Astrocyte (in vitro differentiated cells and primary cell): ENCODE results near the gene CFHR5.

ENCODE experiments used
- CTCF ChIP-seq: IDR thresholded peaks from 2 replicates; pipeline ENCODE4 v1.5.1; 2011; ENCODE audit warnings: low read depth, mild to moderate bottlenecking, inconsistent platforms, low read length, moderate library complexity; ENCODE audit not compliant: insufficient read depth
- EZH2 ChIP-seq: IDR thresholded peaks from 2 replicates; pipeline ENCODE4 v1.6.1; 2012; ENCODE audit warnings: mild to moderate bottlenecking, low read length, inconsistent platforms; ENCODE audit not compliant: insufficient read depth

- TF ChIP-seq CTCF (no peak), EZH2 (no peak)
These were observed 22.6 kb upstream of the CFHR5 start for GRCh38 chr1:196954778-196955177.
